SJCRH30 (cell line): ENCODE results near the gene AHNAK2. TPM values are rescaled to one million over a fixed set of nuclear protein-coding genes. Genes with fewer than 3 reads are reported as not detected.

ENCODE experiments used
- DNase-seq, 2 experiments: peaks; one replicate each; pipeline ENCODE4 v3.0.0-alpha.2; 2015 to 2020
- H3K27ac ChIP-seq: fragments of 250-450 bp; sonication (Bioruptor Pico); 2 replicates; pipeline ENCODE4 v1.5.1; 2020; ENCODE audit warnings: mild to moderate bottlenecking, moderate library complexity
- H3K27me3 ChIP-seq: fragments of 250-450 bp; sonication (Bioruptor Pico); 2 replicates; pipeline ENCODE4 v1.5.1; 2020; ENCODE audit warnings: mild to moderate bottlenecking, moderate library complexity
- H3K36me3 ChIP-seq: fragments of 250-450 bp; sonication (Bioruptor Pico); 2 replicates; pipeline ENCODE4 v1.5.1; 2020; ENCODE audit warnings: mild to moderate bottlenecking, moderate library complexity
- H3K4me1 ChIP-seq: fragments of 250-450 bp; sonication (Bioruptor Pico); 2 replicates; pipeline ENCODE4 v1.5.1; 2020; ENCODE audit warnings: mild to moderate bottlenecking, moderate library complexity
- H3K4me3 ChIP-seq: fragments of 250-450 bp; sonication (Bioruptor Pico); 2 replicates; pipeline ENCODE4 v1.5.1; 2020; ENCODE audit warnings: mild to moderate bottlenecking, moderate library complexity
- H3K9me3 ChIP-seq: fragments of 250-450 bp; sonication (Bioruptor Pico); replicated peaks from 2 replicates; pipeline ENCODE4 v1.5.1; 2020; ENCODE audit warnings: mild to moderate bottlenecking, moderate library complexity
- total RNA-seq: library from RNA; depleted of rRNA; stranded (reverse); fragments of >200 nt; shearing (Covaris generic); gene quantifications from 2 replicates; pipeline ENCODE4 v1.2.3, GENCODE V29; 2014

AHNAK2 gene
- total RNA-seq, 1 experiment from 2014 or later: 1.6 TPM

- H3K4me3 ChIP-seq: no peak overlapping the region
- DNase-seq: no peak
- H3K4me1 ChIP-seq: no peaks in the 10 kb centered on the region
- H3K27ac ChIP-seq: no peak overlapping the region
- no peaks in the 10 kb centered on the region for H3K36me3 ChIP-seq
- H3K27me3 ChIP-seq: no peaks in the 10 kb centered on the region
- no peaks in the 10 kb centered on the region for H3K9me3 ChIP-seq
Measured at GRCh38 chr14:104938436-104938835, 39.7 kb downstream of the AHNAK2 start.

DNA sequence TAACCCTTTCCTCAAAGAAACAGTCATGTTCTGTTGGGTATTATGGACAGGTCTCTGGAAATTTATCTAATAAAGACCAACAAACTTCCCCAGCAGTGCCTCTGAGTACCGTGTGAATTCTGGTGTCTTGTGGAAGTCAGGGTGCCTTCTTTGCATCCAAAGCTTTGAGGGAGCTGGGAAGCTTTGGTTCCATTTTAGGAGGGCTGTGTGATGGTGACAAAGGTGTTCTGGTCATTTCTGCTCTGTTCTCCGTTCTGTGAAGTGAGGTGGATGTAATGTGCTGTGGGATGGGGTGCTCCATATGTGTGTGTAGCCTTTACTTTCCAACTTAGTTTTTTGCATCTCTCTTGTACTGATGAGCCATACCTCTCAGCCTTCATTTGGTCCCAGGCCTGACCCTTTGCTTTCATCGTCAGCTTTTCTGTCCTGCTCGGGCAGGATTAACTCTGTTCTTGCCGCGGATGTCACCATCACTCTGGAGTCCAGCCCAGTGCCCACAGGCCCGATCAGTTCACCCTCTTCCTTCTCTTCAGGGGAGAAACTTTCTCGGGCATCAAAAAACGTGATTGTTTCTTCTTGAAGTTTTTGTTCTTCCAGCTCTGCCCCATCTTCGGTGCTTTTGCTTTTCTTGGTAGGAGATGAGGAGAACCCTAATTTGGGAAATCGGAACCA lies 40.3 kb downstream of the AHNAK2 start:
- H3K27ac ChIP-seq: no peak overlapping the region
- no peak for DNase-seq
- no peaks in the 10 kb centered on the region for H3K9me3 ChIP-seq
- no peaks in the 10 kb centered on the region for H3K27me3 ChIP-seq
- H3K4me1 ChIP-seq: no peaks in the 10 kb centered on the region
- no peak overlapping the region for H3K4me3 ChIP-seq
- H3K36me3 ChIP-seq: no peaks in the 10 kb centered on the region

DNA sequence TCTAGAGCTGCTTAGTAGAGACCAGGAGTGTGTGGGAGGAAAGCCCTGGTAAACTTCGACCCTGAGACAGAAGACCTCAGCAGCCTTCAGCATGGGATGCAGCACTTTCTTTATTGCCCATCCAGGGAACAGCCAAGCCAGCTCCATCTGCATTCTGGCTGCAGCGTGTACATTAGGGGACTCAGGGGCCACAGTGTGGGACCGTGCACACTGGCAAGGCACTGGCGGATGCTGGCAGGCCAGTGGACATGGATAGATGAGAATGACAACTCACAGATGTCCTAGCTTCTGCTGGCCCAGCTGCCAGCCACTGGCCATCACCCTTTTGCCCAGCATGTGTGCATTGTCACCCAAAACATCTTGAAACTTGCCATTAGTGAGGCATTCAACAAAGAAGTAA lies 41.0 kb downstream of the AHNAK2 start:
- Histone ChIP-seq H3K27me3 (no peaks in the 10 kb centered on the region), H3K27ac (no peak overlapping the region), H3K4me3 (no peak overlapping the region), H3K9me3 (no peaks in the 10 kb centered on the region), H3K4me1 (no peaks in the 10 kb centered on the region), H3K36me3 (no peaks in the 10 kb centered on the region)
- no peak for DNase-seq

DNA sequence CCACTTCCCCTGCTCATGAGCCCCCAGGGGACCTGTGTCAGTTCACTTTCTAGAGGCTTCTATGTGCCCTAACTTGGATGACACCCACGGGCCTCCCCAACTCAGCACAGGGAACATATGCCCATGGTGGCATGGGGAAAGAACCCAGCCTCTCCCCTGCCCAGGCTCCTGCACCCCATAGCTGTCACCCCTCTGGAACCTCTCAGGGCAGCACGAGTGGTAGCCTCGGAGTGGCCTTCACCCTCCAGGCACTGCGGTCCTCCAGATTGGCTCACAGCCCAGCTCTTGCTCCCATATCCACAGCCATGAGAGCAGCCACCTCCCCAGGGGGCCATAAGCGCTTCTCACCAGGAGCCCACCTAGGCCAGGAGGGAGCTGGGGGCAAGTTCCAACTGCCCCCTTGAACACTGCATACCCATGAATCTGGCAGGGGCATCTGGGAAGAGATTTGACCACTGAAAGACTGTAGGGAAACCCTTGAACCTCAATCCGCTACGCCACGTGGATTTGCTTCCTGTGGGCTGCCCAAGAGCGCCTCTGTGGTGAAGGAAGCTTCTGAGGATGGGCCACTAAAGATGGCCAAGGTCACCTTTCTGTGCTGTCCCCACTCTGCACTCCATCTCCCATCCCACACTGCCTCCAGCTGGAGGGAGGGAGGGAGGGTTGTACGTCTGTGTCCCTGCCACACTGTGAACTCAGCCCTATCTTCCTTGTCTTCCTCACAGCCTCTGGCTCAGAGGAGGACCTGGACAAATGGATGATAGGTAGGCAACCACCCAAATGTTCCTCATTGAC lies 41.6 kb downstream of the AHNAK2 start:
- no peaks in the 10 kb centered on the region for H3K27me3 ChIP-seq
- no peaks in the 10 kb centered on the region for H3K4me1 ChIP-seq
- H3K4me3 ChIP-seq: no peak overlapping the region
- H3K9me3 ChIP-seq: no peaks in the 10 kb centered on the region
- H3K27ac ChIP-seq: no peak overlapping the region
- no peaks in the 10 kb centered on the region for H3K36me3 ChIP-seq
- no peak for DNase-seq

DNA sequence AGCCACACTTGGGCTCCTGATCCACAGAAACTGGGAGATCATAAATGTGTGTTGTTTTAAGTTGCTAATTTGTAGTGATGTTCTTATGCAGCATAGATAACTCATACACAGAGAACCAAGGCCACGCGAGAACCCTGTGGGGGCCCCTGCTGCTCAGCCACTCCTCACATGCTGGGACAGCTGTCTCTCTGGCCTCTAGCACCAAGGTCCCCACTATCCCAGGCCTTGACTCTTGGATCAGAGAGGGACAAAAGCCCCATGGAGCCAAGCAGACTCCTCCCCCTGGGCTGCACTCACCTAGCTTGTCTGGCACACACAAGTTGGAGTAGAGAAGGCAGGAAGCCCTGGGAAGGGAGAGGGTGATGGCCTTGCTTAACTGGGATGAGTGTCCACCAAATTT lies 42.2 kb downstream of the AHNAK2 start:
- Histone ChIP-seq H3K9me3 (no peaks in the 10 kb centered on the region), H3K27ac (no peak overlapping the region), H3K36me3 (no peaks in the 10 kb centered on the region), H3K4me1 (no peaks in the 10 kb centered on the region; the same call in 1 of the 2 replicates), H3K4me3 (no peak overlapping the region), H3K27me3 (no peaks in the 10 kb centered on the region)
- DNase-seq: no peak

DNA sequence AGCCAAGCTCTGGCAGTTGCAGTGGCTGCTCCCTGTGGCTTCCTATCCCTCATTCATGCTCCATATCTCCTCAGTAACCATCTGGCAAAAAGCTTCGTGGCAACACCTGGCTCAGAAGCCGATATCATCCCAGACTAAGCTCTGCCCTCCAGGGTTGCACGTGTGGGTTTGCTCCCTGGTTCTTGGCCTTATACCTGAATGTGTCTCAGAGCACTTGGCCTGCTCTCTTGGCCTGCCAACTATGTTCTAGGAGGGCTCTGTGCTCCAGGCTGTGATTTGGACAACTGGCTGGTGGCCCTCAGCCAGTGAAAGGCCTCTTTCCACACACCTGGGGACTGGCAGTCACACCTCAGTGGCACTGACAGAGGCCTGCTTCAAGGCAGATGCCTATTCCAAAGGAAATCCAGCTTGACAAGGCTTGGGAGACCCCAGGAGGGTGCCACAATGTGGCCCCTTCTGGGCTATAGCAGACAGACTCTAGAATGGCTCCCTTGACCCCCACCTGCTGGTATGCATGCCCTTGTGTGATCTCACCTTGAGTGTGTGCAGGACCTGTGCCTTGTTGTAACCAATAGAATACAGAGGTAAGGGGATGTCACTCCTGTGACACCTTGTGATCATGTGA lies 43.0 kb downstream of the AHNAK2 start:
- no peak for DNase-seq
- no peak overlapping the region for H3K27ac ChIP-seq
- no peaks in the 10 kb centered on the region for H3K36me3 ChIP-seq
- no peaks in the 10 kb centered on the region for H3K27me3 ChIP-seq
- H3K4me3 ChIP-seq: no peak overlapping the region
- no peaks in the 10 kb centered on the region for H3K9me3 ChIP-seq
- no peaks in the 10 kb centered on the region; the same call in 1 of the 2 replicates for H3K4me1 ChIP-seq

- H3K4me3 ChIP-seq: no peak overlapping the region
- H3K9me3 ChIP-seq: no peaks in the 10 kb centered on the region
- H3K36me3 ChIP-seq: no peaks in the 10 kb centered on the region
- H3K27me3 ChIP-seq: no peaks in the 10 kb centered on the region
- H3K27ac ChIP-seq: no peak overlapping the region
- H3K4me1 ChIP-seq: no peaks in the 10 kb centered on the region; the same call in 1 of the 2 replicates
- DNase-seq: no peak
Measured at GRCh38 chr14:104933746-104934733, 44.1 kb downstream of the AHNAK2 start.

DNA sequence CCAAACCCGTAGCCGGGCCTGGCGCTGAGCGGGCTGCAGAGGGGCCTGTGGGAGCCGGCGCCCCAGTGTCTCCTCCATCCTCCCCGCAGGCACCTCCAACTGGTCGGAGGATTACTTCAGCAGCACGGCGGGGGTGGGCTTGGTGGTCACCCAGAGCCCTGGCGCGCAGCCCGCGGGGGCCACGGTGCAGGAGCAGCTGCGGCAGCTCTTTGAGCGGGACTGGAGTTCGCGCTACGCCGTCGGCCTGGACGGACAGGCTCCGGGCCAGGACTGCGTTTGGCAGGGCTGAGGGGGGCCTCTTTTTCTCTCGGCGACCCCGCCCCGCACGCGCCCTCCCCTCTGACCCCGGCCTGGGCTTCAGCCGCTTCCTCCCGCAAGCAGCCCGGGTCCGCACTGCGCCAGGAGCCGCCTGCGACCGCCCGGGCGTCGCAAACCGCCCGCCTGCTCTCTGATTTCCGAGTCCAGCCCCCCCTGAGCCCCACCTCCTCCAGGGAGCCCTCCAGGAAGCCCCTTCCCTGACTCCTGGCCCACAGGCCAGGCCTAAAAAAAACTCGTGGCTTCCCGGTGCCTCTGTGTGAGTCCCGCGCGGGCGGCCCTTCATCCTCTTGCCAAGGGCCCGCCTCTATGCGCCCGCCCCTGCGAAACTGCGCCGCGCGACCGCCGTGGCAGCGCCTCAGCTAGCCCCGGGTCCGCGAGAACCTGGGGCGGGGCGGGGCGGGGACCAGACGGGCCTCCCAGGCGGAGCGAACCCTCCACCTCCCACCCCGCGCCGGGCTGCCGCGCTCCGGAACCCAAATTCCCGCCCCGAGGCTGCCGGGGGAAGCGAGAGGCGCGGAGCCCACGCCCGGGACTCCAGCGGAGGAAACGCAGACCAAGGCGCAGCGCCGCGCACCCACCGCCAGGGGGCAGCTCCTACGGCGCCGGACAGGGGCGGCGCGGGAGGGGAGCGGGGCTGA lies 45.2 kb downstream of the AHNAK2 start:
- Histone ChIP-seq H3K27ac (peak overlapping the region; percentile 42), H3K27me3 (no peaks in the 10 kb centered on the region), H3K4me3 (peak overlapping the region; percentile 56)

GRCh38 chr14:104931771-104932675 lies 46.2 kb downstream of the AHNAK2 start:
- peak overlapping the region; percentile 56 for H3K4me3 ChIP-seq

More for the DNA sequence above, 45.2 kb downstream of the AHNAK2 start:
- no peaks in the 10 kb centered on the region; the same call in 1 of the 2 replicates for H3K4me1 ChIP-seq
- no peaks in the 10 kb centered on the region for H3K9me3 ChIP-seq
- no peaks in the 10 kb centered on the region for H3K36me3 ChIP-seq
- peak; percentile 75 to 77 for DNase-seq

DNA sequence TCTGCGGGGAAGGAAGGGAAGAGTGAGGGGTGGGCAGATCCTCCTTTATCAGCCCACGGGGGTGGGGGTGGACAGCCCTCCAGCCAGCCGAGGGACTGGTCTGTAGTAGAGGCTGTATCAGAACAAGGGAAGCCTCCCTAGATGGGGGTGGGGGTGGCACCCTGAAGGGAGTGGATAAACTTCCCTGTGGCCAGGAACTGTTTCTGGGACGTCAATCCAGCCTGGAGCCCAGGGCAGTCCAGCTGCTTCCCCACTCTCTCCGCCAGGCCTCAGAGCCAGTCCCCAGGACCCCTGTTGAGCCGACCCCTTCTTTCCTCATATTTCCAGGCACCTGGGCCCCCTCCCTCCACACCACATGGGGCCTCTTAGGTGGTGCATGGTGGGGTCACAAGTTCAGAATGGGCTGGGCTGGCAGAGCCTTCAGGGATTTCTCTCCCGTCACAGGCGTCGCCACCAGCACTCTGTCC lies 46.8 kb downstream of the AHNAK2 start:
- no peak overlapping the region for H3K4me3 ChIP-seq
- H3K36me3 ChIP-seq: no peaks in the 10 kb centered on the region
- H3K4me1 ChIP-seq: no peaks in the 10 kb centered on the region; the same call in 1 of the 2 replicates
- no peaks in the 10 kb centered on the region for H3K9me3 ChIP-seq
- H3K27ac ChIP-seq: no peak overlapping the region
- DNase-seq: no peak
- no peaks in the 10 kb centered on the region for H3K27me3 ChIP-seq

More at GRCh38 chr14:104931771-104932675, 46.2 kb downstream of the AHNAK2 start:
- Histone ChIP-seq H3K27ac (no peak overlapping the region), H3K36me3 (no peaks in the 10 kb centered on the region), H3K9me3 (no peaks in the 10 kb centered on the region), H3K4me1 (no peaks in the 10 kb centered on the region; the same call in 1 of the 2 replicates), H3K27me3 (no peaks in the 10 kb centered on the region)
- no peak for DNase-seq

- Histone ChIP-seq H3K36me3 (no peaks in the 10 kb centered on the region), H3K9me3 (no peaks in the 10 kb centered on the region), H3K4me3 (no peak overlapping the region), H3K4me1 (no peaks in the 10 kb centered on the region; the same call in 1 of the 2 replicates), H3K27me3 (no peaks in the 10 kb centered on the region), H3K27ac (no peak overlapping the region)
- peak in 1 of 2 experiments; percentile 29 for DNase-seq
Measured at GRCh38 chr14:104930526-104931303, 47.5 kb downstream of the AHNAK2 start.
